Activated CD4-positive, alpha-beta memory T cell treated with anti-CD3 and anti-CD28 coated beads, Interleukin-2, amount 10 ng/mL, durations not matched to agents 7 days and 5 days (primary cell): ENCODE data around the gene MYH10. TPM values are rescaled to one million over a fixed set of nuclear protein-coding genes. Genes with fewer than 3 reads are reported as not detected.

Source experiments
- CTCF ChIA-PET: fragments of 350-600 bp; sonication (Branson Sonifier 250); formaldehyde crosslinking; loops from one replicate; lab custom pipeline; 2021; ENCODE audit warnings: antibody characterized with exemption, inconsistent platforms; lab: Charles Lee
- POLR2A ChIA-PET: fragments of 350-600 bp; sonication (Branson Sonifier 250); formaldehyde crosslinking; loops from one replicate; lab custom pipeline; 2021; ENCODE audit warnings: antibody characterized with exemption; lab: Charles Lee
- DNase-seq: peaks from one replicate; pipeline ENCODE4 v3.0.0-alpha.2; 2020
- H3K27ac Mint-ChIP-seq: one replicate; pipeline ENCODE4 v1.8.0; 2021; ENCODE audit warnings: mild to moderate bottlenecking, mixed read lengths
- H3K27me3 Mint-ChIP-seq: one replicate; pipeline ENCODE4 v1.8.0; 2021; ENCODE audit warnings: mixed read lengths
- H3K36me3 Mint-ChIP-seq: one replicate; pipeline ENCODE4 v1.8.0; 2021; ENCODE audit warnings: low read depth, mixed read lengths
- H3K4me1 Mint-ChIP-seq: one replicate; pipeline ENCODE4 v1.8.0; 2021; ENCODE audit warnings: mixed read lengths
- H3K4me3 Mint-ChIP-seq: one replicate; pipeline ENCODE4 v1.8.0; 2021; ENCODE audit warnings: mild to moderate bottlenecking, mixed read lengths
- H3K9me3 Mint-ChIP-seq: one replicate; pipeline ENCODE4 v1.8.0; 2021; ENCODE audit warnings: mixed read lengths
- total RNA-seq, 2 experiments: library from RNA; stranded (reverse); gene quantifications; one replicate each; pipeline ENCODE4 v1.2.3, GENCODE V29; 2021

The MYH10 gene
- total RNA-seq, 2 experiments from 2014 or later = 10.2 to 11.2 TPM

GRCh38 chr17:8475227-8475626, 155.3 kb downstream of the MYH10 start:
- H3K36me3 Mint-ChIP-seq = peaks cover 53% of the 10 kb centered on the region

DNA sequence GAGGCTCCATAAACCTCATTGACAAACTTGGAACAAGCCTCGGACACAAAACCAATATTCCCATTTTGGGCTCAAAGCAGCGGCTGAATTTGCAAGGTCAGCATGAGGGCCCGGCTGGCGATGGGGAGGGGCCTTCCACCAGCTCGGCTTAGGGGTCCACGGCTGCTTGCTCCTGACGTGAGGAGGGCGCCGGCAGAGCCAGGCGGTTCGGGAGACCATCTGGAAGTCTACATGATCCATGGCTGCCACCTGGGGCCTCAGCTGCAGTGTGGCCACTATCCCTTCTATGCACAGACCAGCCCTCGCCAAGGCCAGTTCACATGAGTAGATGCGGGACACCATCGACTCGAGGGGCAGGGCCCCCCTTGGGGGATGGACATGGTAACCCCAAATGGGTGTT, 155.7 kb downstream of the MYH10 start:
- Mint-ChIP-seq H3K4me1 (no peaks in the 10 kb centered on the region), H3K9me3 (no peaks in the 10 kb centered on the region), H3K27ac (no peak overlapping the region), H3K4me3 (no peak overlapping the region), H3K36me3 (peaks cover 50% of the 10 kb centered on the region), H3K27me3 (no peaks in the 10 kb centered on the region)
- ChIA-PET POLR2A (no interaction called here), CTCF (no interaction called here)
- no peak for DNase-seq

More at GRCh38 chr17:8475227-8475626, 155.3 kb downstream of the MYH10 start:
- Mint-ChIP-seq H3K4me1 (no peaks in the 10 kb centered on the region), H3K27ac (no peak overlapping the region), H3K4me3 (no peak overlapping the region), H3K27me3 (no peaks in the 10 kb centered on the region), H3K9me3 (no peaks in the 10 kb centered on the region)
- CTCF ChIA-PET = no interaction called here
- no peak for DNase-seq
- POLR2A ChIA-PET = interaction anchor here (0.8 kb wide), 1 partner anchor 362 kb away, joined by 3 read pairs; no protein-coding TSS in a partner anchor

GRCh38 chr17:8473451-8474192, 156.9 kb downstream of the MYH10 start:
- CTCF ChIA-PET = no interaction called here
- POLR2A ChIA-PET = no interaction called here
- Mint-ChIP-seq H3K36me3 (peaks cover 41% of the 10 kb centered on the region), H3K4me3 (no peak overlapping the region), H3K9me3 (no peaks in the 10 kb centered on the region), H3K27me3 (no peaks in the 10 kb centered on the region), H3K4me1 (no peaks in the 10 kb centered on the region), H3K27ac (no peak overlapping the region)
- no peak for DNase-seq

GRCh38 chr17:8472663-8473062, 157.9 kb downstream of the MYH10 start:
- CTCF ChIA-PET = no interaction called here
- POLR2A ChIA-PET = no interaction called here
- Mint-ChIP-seq H3K4me1 (no peaks in the 10 kb centered on the region), H3K27me3 (no peaks in the 10 kb centered on the region), H3K4me3 (no peak overlapping the region), H3K9me3 (no peaks in the 10 kb centered on the region), H3K36me3 (peaks cover 44% of the 10 kb centered on the region), H3K27ac (no peak overlapping the region)
- DNase-seq = no peak

DNA sequence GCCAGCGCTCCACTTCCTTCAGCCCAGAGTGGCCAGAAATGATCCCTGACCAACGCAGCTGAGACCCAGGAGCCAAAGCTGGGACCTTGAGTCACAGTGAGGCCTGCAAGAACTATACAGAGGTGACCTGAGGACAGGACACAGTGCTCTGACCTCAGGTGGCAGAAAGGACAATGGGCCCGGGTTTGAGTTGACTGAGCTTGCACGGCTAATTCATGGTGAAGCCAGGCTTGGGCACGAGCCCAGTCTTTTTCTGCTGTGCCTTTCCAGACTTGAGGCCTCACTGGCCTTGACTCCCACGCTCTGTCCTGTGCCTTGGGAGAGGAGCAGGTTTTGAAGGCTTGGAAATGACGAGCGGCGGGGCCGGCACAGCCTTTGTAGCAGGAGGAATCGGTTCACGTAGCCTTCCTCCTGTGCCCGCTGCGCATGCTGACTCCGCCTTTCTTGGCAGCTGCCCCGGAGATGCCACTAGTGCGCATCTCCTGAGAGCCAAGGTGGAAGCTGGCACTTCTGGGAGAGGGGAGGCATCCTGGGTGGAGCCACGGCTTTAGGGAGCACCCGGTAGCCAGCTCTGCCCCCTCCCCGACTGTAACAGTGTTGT, 160.0 kb downstream of the MYH10 start:
- Mint-ChIP-seq H3K27me3 (no peaks in the 10 kb centered on the region), H3K36me3 (peaks cover 45% of the 10 kb centered on the region), H3K27ac (no peak overlapping the region), H3K4me1 (no peaks in the 10 kb centered on the region), H3K9me3 (no peaks in the 10 kb centered on the region), H3K4me3 (no peak overlapping the region)
- POLR2A ChIA-PET = no interaction called here
- CTCF ChIA-PET = no interaction called here
- DNase-seq = no peak

DNA sequence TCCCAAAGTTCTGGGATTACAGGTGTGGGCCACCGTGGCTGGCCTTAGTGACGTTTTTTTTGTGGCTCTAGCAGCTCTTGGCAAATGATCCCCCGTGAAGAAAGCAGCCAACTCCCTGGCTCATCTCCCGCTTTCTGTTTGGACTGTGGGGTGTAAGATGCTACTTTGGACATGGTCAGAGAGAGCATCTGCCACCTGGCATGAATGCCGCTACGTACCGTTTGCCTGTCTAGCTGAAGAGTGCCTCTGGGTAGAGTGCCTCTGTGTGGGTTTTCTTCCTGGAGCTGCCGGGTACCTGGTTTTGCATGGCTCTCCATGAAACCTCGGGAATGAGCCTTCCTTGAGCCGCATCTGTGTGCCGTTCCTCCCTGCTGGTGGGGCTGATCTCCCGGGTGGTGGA, 160.6 kb downstream of the MYH10 start:
- CTCF ChIA-PET = no interaction called here
- H3K4me3 Mint-ChIP-seq = no peak overlapping the region
- no peaks in the 10 kb centered on the region for H3K9me3 Mint-ChIP-seq
- H3K27me3 Mint-ChIP-seq = no peaks in the 10 kb centered on the region
- peaks cover 44% of the 10 kb centered on the region for H3K36me3 Mint-ChIP-seq
- DNase-seq = no peak
- H3K4me1 Mint-ChIP-seq = no peaks in the 10 kb centered on the region
- POLR2A ChIA-PET = interaction anchor here (1.0 kb wide), 1 partner anchor 32 kb away, joined by 3 read pairs; no protein-coding TSS in a partner anchor
- H3K27ac Mint-ChIP-seq = no peak overlapping the region

DNA sequence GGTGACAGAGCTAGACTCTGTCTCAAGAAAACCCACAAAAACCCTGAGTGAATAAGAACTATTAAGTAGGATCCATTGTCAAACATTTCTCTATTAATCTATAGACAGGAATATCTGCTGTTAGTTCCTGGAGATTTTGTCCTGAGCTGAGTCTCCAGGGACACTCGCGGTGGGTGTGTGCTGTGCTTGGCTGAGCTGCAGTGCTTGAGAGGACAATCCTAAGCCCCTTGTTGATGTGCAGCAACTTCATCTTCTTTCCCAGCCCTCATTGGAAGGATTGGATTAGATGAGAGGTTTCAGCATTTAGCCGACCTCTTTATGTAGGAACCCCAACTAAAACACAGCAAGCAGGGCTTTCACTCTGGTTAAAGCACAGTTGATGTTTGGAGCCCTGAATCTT, 161.5 kb downstream of the MYH10 start:
- Mint-ChIP-seq H3K4me3 (no peak overlapping the region), H3K36me3 (peaks cover 40% of the 10 kb centered on the region), H3K27ac (no peak overlapping the region), H3K9me3 (no peaks in the 10 kb centered on the region), H3K4me1 (no peaks in the 10 kb centered on the region), H3K27me3 (no peaks in the 10 kb centered on the region)
- CTCF ChIA-PET = no interaction called here
- POLR2A ChIA-PET = interaction anchor here (1.0 kb wide), 1 partner anchor 31 kb away, joined by 3 read pairs; no protein-coding TSS in a partner anchor
- no peak for DNase-seq

DNA sequence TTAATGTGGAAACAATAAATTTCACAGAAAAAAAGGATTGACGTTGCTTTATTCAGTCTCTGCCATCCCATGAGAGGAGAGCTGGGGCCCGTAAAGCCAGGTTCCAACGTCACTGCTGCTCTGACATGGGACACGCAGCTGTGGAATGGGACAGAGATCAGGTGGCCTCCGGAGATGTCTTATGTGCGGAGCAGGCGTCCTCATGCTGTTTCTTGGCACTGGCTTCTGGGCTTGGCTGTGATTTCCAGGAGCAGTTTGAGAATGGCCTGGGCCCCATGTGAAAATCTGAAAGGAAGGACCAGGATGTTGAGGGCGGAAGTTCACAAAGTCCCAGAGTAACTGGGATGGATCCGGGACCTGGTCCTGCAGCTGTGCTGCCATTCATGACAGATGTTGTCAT, 162.4 kb downstream of the MYH10 start:
- no peak for DNase-seq
- H3K36me3 Mint-ChIP-seq = peaks cover 44% of the 10 kb centered on the region
- no peaks in the 10 kb centered on the region for H3K27me3 Mint-ChIP-seq
- H3K4me3 Mint-ChIP-seq = no peak overlapping the region
- no peaks in the 10 kb centered on the region for H3K4me1 Mint-ChIP-seq
- ChIA-PET POLR2A (interaction anchor here (1.1 kb wide), 1 partner anchor 10 kb away, joined by 3 read pairs; no protein-coding TSS in a partner anchor), CTCF (no interaction called here)
- H3K9me3 Mint-ChIP-seq = no peaks in the 10 kb centered on the region
- H3K27ac Mint-ChIP-seq = no peak overlapping the region

- H3K4me1 Mint-ChIP-seq = no peaks in the 10 kb centered on the region
- CTCF ChIA-PET = no interaction called here
- no peaks in the 10 kb centered on the region for H3K9me3 Mint-ChIP-seq
- H3K36me3 Mint-ChIP-seq = peaks cover 44% of the 10 kb centered on the region
- H3K27me3 Mint-ChIP-seq = no peaks in the 10 kb centered on the region
- POLR2A ChIA-PET = interaction anchor here (1.1 kb wide), 1 partner anchor 10 kb away, joined by 3 read pairs; no protein-coding TSS in a partner anchor
- DNase-seq = no peak
- no peak overlapping the region for H3K4me3 Mint-ChIP-seq
- H3K27ac Mint-ChIP-seq = no peak overlapping the region
These were observed 163.0 kb downstream of the MYH10 start for GRCh38 chr17:8467527-8467926.

DNA sequence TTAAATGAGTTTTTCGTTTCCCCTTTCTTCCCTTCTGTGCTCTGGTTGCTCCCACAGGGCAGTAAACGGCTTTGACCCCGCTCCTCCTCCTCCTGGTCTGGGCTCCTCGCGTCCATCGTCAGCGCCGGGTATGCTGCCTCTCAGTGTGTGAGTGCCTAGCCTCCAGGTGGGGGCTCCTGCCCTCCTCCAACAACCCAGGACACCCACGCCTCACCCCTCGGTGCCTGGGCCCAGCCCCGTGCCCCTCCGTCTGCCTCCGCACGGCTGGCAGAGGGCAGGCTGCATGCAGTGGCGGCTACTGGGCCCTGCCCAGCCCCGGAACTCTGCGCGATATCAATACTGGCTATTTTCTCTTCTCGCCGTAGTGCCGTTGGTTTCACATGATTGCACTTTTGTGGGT, 163.7 kb downstream of the MYH10 start:
- Mint-ChIP-seq H3K4me1 (no peaks in the 10 kb centered on the region), H3K9me3 (no peaks in the 10 kb centered on the region), H3K27me3 (no peaks in the 10 kb centered on the region), H3K36me3 (peaks cover 49% of the 10 kb centered on the region), H3K27ac (no peak overlapping the region), H3K4me3 (no peak overlapping the region)
- ChIA-PET CTCF (no interaction called here), POLR2A (interaction anchor here (1.1 kb wide), 1 partner anchor 9 kb away, joined by 3 read pairs; no protein-coding TSS in a partner anchor)
- DNase-seq = no peak

- DNase-seq = no peak
- ChIA-PET CTCF (no interaction called here), POLR2A (no interaction called here)
- Mint-ChIP-seq H3K9me3 (no peaks in the 10 kb centered on the region), H3K27ac (no peak overlapping the region), H3K36me3 (peaks cover 49% of the 10 kb centered on the region), H3K27me3 (no peaks in the 10 kb centered on the region), H3K4me1 (no peaks in the 10 kb centered on the region), H3K4me3 (no peak overlapping the region)
These were observed 164.1 kb downstream of the MYH10 start for GRCh38 chr17:8466456-8466855.

DNA sequence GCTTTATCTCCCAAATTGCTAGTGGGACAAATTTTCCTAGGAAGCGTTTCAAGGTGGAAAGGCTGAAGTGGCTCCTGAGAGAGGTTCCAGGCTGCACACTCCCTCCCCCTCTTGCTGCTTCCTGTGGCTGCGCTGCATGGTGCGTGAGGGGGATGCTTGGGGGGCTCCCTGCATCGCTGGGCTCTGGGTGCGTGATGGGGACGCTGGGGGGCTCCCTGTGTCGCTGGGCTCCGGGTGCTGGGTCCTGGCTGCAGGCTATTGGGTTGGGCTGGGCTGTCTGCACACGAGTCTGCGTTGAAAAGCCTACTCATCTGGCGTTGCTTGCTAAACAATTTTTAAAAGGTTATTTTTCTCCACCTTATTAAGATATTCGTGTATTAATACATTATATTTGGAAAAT, 164.8 kb downstream of the MYH10 start:
- H3K36me3 Mint-ChIP-seq = peaks cover 49% of the 10 kb centered on the region
- H3K9me3 Mint-ChIP-seq = no peaks in the 10 kb centered on the region
- ChIA-PET CTCF (no interaction called here), POLR2A (no interaction called here)
- no peak overlapping the region for H3K27ac Mint-ChIP-seq
- no peaks in the 10 kb centered on the region for H3K4me1 Mint-ChIP-seq
- H3K4me3 Mint-ChIP-seq = no peak overlapping the region
- no peak for DNase-seq
- H3K27me3 Mint-ChIP-seq = no peaks in the 10 kb centered on the region

GRCh38 chr17:8465356-8465755, 165.2 kb downstream of the MYH10 start:
- ChIA-PET CTCF (interaction anchor here (1.8 kb wide), 1 partner anchor 55 kb away, joined by 6 read pairs; no protein-coding TSS in a partner anchor), POLR2A (no interaction called here)
- DNase-seq = no peak
- Mint-ChIP-seq H3K36me3 (peaks cover 49% of the 10 kb centered on the region), H3K4me1 (no peaks in the 10 kb centered on the region), H3K27ac (no peak overlapping the region), H3K27me3 (no peaks in the 10 kb centered on the region), H3K9me3 (no peaks in the 10 kb centered on the region), H3K4me3 (no peak overlapping the region)
